Adrenal gland (tissue), 12 donors: Measurements from ENCODE around the gene HHIPL1. TPM values are rescaled to one million over a fixed set of nuclear protein-coding genes. Genes with fewer than 3 reads are reported as not detected.

Source experiments
- DNase-seq, 7 donors: peaks; one replicate each; pipeline ENCODE4 v3.0.0-alpha.2; 2019 to 2020
- H3K27ac ChIP-seq, 5 donors: fragments of 200-600 bp; sonication (generic) in 4 of 5; 1 replicate in 3 of 5; 2 replicates in 2 of 5; pipeline versions ENCODE4 v1.5.1 to v1.8.0; 2016 to 2020; ENCODE audit warnings: mild to moderate bottlenecking in 1 of 5
- H3K27me3 ChIP-seq: fragments of 200-600 bp; 2 replicates; pipeline ENCODE4 v1.8.0; 2021
- H3K36me3 ChIP-seq, 2 donors: fragments of 200-600 bp; replicated peaks in 1 of 2; 1 replicate in 1 of 2; 2 replicates in 1 of 2; pipeline versions ENCODE4 v1.5.1 to v1.8.0; 2018 to 2022
- H3K4me1 ChIP-seq, 2 donors: fragments of 200-600 bp; replicated peaks in 1 of 2; 1 replicate in 1 of 2; 2 replicates in 1 of 2; pipeline versions ENCODE4 v1.5.1 to v1.8.0; 2018 to 2021
- H3K4me3 ChIP-seq, 4 donors: fragments of 200-600 bp; sonication (generic) in 3 of 4; one replicate each; pipeline ENCODE4 v1.5.1; 2016 to 2018
- H3K9me3 ChIP-seq, 3 donors: fragments of 200-600 bp; sonication (generic) in 1 of 3; replicated peaks in 1 of 3; 1 replicate in 2 of 3; 2 replicates in 1 of 3; pipeline versions ENCODE4 v1.5.1 to v1.8.0; 2016 to 2021
- CTCF ChIP-seq, 6 experiments: fragments of 450-650 bp in 4 of 6; fragments of 200-600 bp in 2 of 6; sonication (generic) in 1 of 6; IDR thresholded peaks; 1 replicate in 5 of 6; 2 replicates in 1 of 6; pipeline versions ENCODE4 v1.5.1 to v1.8.0; 2016 to 2021; ENCODE audit warnings: antibody characterized with exemption in 6 of 6, mild to moderate bottlenecking in 2 of 6, moderate library complexity in 1 of 6
- POLR2A ChIP-seq, 2 donors: fragments of 450-650 bp; IDR thresholded peaks; one replicate each; pipeline ENCODE4 v1.6.1; 2017; ENCODE audit warnings: antibody characterized with exemption in 2 of 2, mild to moderate bottlenecking in 2 of 2, moderate library complexity in 1 of 2
- WGBS, 4 donors: extraction: QIAGEN DNeasy Blood & Tissue Kit in 2 of 4; methylation state at CpG; one replicate each; pipeline versions ENCODE4 v1.1.5 to v1.1.7; 2013 to 2017; 5-methylcytosine and 5-hydroxymethylcytosine counted together
- intact Hi-C, 2 donors: fragments of 100-400 bp; cut with DNase I; formaldehyde crosslinking; loops; one replicate each; pipeline versions ENCODE4 v1.14.1 to v1.15.0; 2022 to 2023
- polyA plus RNA-seq, 3 donors: library from polyadenylated mRNA; stranded (reverse); fragments of 200-250 nt in 2 of 3; fragments of 350-450 nt in 1 of 3; fragmentation: Illumina TruSeq in 1 of 3; extraction: RNeasy Lipid Tissue Mini Kit (QIAGEN cat#74804) in 1 of 3; gene quantifications; one replicate each; pipeline ENCODE4 v1.2.3, GENCODE V29; 2013 to 2014
- total RNA-seq, 9 donors: library from RNA; depleted of rRNA in 4 of 9; stranded (reverse); fragments of >200 nt in 4 of 9; fragments of 120-200 nt in 1 of 9; fragmentation: NEBNext Ultra II Directional in 1 of 9; extraction: Animal tissue kit (Norgen Biotek cat#: 25700) in 1 of 9; gene quantifications; one replicate each; pipeline versions ENCODE4 v1.1.0 to v1.2.4, GENCODE V29; 2013 to 2023
- donor health status: healthy with polysubstance abuse.
- donor health status: Bipolar disorder and iron deficiency.
- donor health status: DM: yes; HTN: yes; CAD: no.
- donor health status: DM: no; HTN: no; CAD: no.
- donor health status: DM: no; HTN: no; CAD: no.
- donor health status: DM: yes; HTN: yes; CAD: no.

The HHIPL1 gene
- total and polyA plus RNA-seq, 12 donors: 0.20 to 2.9 (median 1.3) TPM

- 86 to 96% (median 89%) methylated on average over 8 of the region's 8 CpGs for WGBS, 4 donors
- no peak overlapping the region for H3K4me3 ChIP-seq
- intact Hi-C loops: no loop called here
Measured at GRCh38 chr14:99648027-99648784, 3.3 kb downstream of the HHIPL1 start.

GRCh38 chr14:99649219-99649618 lies 4.3 kb downstream of the HHIPL1 start:
- 74 to 89% (median 80%) methylated on average over 8 of the region's 8 CpGs for WGBS, 4 donors
- Histone ChIP-seq H3K9me3 (no peaks in the 10 kb centered on the region), H3K4me1 (peaks cover 0 to 10% of the 10 kb centered on the region in 2 donors), H3K27me3 (peaks cover 4% of the 10 kb centered on the region), H3K4me3 (no peak overlapping the region), H3K36me3 (no peaks in the 10 kb centered on the region), H3K27ac (no peak overlapping the region)
- no peak for TF ChIP-seq POLR2A (IDR thresholded peaks at IDR 0.05)
- TF ChIP-seq CTCF (IDR thresholded peaks at IDR 0.05): no peak
- intact Hi-C loops: no loop called here
- DNase-seq: no peak

More at GRCh38 chr14:99648027-99648784, 3.3 kb downstream of the HHIPL1 start:
- DNase-seq: no peak
- Histone ChIP-seq H3K9me3 (no peaks in the 10 kb centered on the region), H3K27me3 (peaks cover 4% of the 10 kb centered on the region), H3K27ac (no peak overlapping the region), H3K36me3 (no peaks in the 10 kb centered on the region), H3K4me1 (peaks cover 0 to 7% of the 10 kb centered on the region in 2 donors)
- TF ChIP-seq CTCF (IDR thresholded peaks at IDR 0.05): no peak
- no peak for TF ChIP-seq POLR2A (IDR thresholded peaks at IDR 0.05)

GRCh38 chr14:99649643-99650042 lies 4.7 kb downstream of the HHIPL1 start:
- Histone ChIP-seq H3K36me3 (no peaks in the 10 kb centered on the region), H3K27ac (no peak overlapping the region), H3K4me1 (peaks cover 0 to 13% of the 10 kb centered on the region in 2 donors), H3K9me3 (no peaks in the 10 kb centered on the region), H3K4me3 (no peak overlapping the region), H3K27me3 (peaks cover 4% of the 10 kb centered on the region)
- DNase-seq: no peak
- WGBS, 4 donors: 78 to 82% (median 80%) methylated on average over 8 of the region's 8 CpGs
- intact Hi-C loops: no loop called here
- TF ChIP-seq POLR2A (IDR thresholded peaks at IDR 0.05) (no peak), CTCF (IDR thresholded peaks at IDR 0.05) (no peak)

GRCh38 chr14:99650189-99650588 lies 5.3 kb downstream of the HHIPL1 start:
- H3K4me3 ChIP-seq: no peak overlapping the region
- peaks cover 4% of the 10 kb centered on the region for H3K27me3 ChIP-seq
- H3K36me3 ChIP-seq: no peaks in the 10 kb centered on the region
- peaks cover 0 to 9% of the 10 kb centered on the region in 2 donors for H3K4me1 ChIP-seq
- intact Hi-C loops: no loop called here
- TF ChIP-seq POLR2A (IDR thresholded peaks at IDR 0.05): no peak
- TF ChIP-seq CTCF (IDR thresholded peaks at IDR 0.05): no peak
- DNase-seq: no peak
- WGBS, 4 donors: 72 to 91% (median 80%) methylated on average over 2 to 9 of the region's 9 CpGs
- H3K9me3 ChIP-seq: no peaks in the 10 kb centered on the region
- H3K27ac ChIP-seq: no peak overlapping the region
